Testis (tissue), 3 donors: ENCODE measurements around the gene NFU1. TPM values are rescaled to one million over a fixed set of nuclear protein-coding genes. Genes with fewer than 3 reads are reported as not detected.
A peak's percentile ranks its signal among the peaks of the same experiment; 100 is the strongest.

Experiments used
- DNase-seq: peaks from one replicate; pipeline ENCODE4 v3.0.0-alpha.2; 2019
- H3K27ac ChIP-seq, 2 donors: fragments of 200-600 bp; sonication (generic); one replicate each; pipeline ENCODE4 v1.5.1; 2019
- H3K27me3 ChIP-seq: fragments of 200-600 bp; sonication (generic); one replicate; pipeline ENCODE4 v1.5.1; 2019
- H3K36me3 ChIP-seq: fragments of 200-600 bp; sonication (generic); one replicate; pipeline ENCODE4 v1.5.1; 2017; ENCODE audit warnings: low read depth; ENCODE audit errors: missing control alignments
- H3K4me1 ChIP-seq: fragments of 200-600 bp; sonication (generic); one replicate; pipeline ENCODE4 v1.5.1; 2019
- H3K4me3 ChIP-seq, 2 donors: fragments of 200-600 bp; sonication (generic); one replicate each; pipeline ENCODE4 v1.5.1; 2017 to 2019
- H3K9me3 ChIP-seq: fragments of 200-600 bp; sonication (generic); one replicate; pipeline ENCODE4 v1.5.1; 2017
- CTCF ChIP-seq, 3 experiments: fragments of 450-650 bp in 2 of 3; fragments of 200-600 bp in 1 of 3; sonication (generic) in 1 of 3; IDR thresholded peaks; one replicate each; pipeline ENCODE4 v1.5.1; 2016 to 2019; ENCODE audit warnings: antibody characterized with exemption in 3 of 3, mild to moderate bottlenecking in 2 of 3, moderate library complexity in 1 of 3
- POLR2A ChIP-seq: fragments of 450-650 bp; IDR thresholded peaks from one replicate; pipeline ENCODE4 v1.6.1; 2017; ENCODE audit warnings: antibody characterized with exemption, mild to moderate bottlenecking, moderate library complexity
- WGBS, 2 donors: methylation state at CpG; one replicate each; pipeline ENCODE4 v1.1.5; 2018; 5-methylcytosine and 5-hydroxymethylcytosine counted together
- intact Hi-C: fragments of 100-400 bp; cut with DNase I; formaldehyde crosslinking; loops from one replicate; pipeline ENCODE4 v1.15.1; 2023; ENCODE audit warnings: low total_unique reads
- polyA plus RNA-seq: library from polyadenylated mRNA; stranded (reverse); fragments of 350-450 nt; fragmentation: Illumina TruSeq; extraction: RNeasy Lipid Tissue Mini Kit (QIAGEN cat#74804); gene quantifications from one replicate; pipeline ENCODE4 v1.2.3, GENCODE V29; 2014; ENCODE audit warnings: low read depth, low replicate concordance; ENCODE audit not compliant: insufficient read depth
- total RNA-seq, 2 donors: library from RNA; depleted of rRNA; stranded (reverse); fragments of >200 nt; gene quantifications; one replicate each; pipeline ENCODE4 v1.2.3, GENCODE V29; 2016

Gene NFU1
- total and polyA plus RNA-seq, 3 donors from 2014 or later, result 31.8 to 69.4 (median 33.1) TPM

DNA sequence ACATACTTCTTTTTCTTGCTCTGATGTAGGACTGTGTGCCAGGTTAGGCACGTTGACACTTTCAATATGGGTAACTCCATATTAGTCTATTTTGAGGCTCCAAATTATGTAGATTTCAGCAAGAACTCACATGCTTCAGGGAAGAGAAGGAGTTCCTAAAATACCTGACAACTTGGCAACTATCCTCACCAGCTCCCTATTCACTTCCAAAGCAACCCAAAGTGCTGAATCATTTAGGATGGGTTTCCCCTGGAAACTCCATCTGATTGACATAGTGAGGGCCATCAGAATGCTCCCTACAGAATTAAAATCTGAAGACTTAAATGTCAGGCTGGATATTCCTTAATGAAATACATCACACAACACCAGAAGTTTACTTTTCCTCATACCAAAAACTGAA lies 32.5 kb upstream of the NFU1 start:
- Histone ChIP-seq H3K27me3 (no peaks in the 10 kb centered on the region), H3K27ac (no peak overlapping the region), H3K4me1 (peaks cover 4% of the 10 kb centered on the region), H3K4me3 (no peak overlapping the region), H3K36me3 (no peaks in the 10 kb centered on the region), H3K9me3 (no peaks in the 10 kb centered on the region)
- TF ChIP-seq POLR2A, result no peak
- no peak for TF ChIP-seq CTCF (IDR thresholded peaks at IDR 0.05)
- no peak for DNase-seq
- WGBS, 2 donors, result 71 to 92% methylated on average over 1 of the region's 1 CpG
- intact Hi-C loops, result no loop called here

DNA sequence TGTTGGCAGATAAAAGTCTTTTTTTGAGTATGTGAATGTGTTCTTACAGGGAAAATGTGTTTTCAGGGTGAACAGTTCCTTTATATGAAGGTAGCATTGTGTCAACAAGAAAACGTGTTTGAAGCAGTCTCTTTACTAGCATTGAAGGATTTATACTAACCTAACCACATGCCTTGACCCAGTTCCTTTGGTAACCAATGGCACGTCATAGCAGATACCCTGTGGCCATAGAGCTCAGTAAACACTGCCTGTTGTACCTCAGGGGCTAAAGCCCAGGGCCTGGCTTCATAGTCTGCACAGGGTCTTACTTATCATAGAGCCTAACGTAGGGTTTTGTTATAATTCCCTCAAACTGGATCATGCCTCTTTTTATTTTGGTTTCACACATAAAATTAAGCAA lies 32.1 kb upstream of the NFU1 start:
- Histone ChIP-seq H3K27ac (no peak overlapping the region), H3K9me3 (no peaks in the 10 kb centered on the region), H3K4me1 (peaks cover 7% of the 10 kb centered on the region), H3K27me3 (no peaks in the 10 kb centered on the region), H3K4me3 (no peak overlapping the region), H3K36me3 (no peaks in the 10 kb centered on the region)
- no peak for DNase-seq
- TF ChIP-seq POLR2A (no peak), CTCF (IDR thresholded peaks at IDR 0.05) (no peak)
- intact Hi-C loops, result no loop called here
- WGBS, 2 donors, result 83 to 91% methylated on average over 3 of the region's 3 CpGs

GRCh38 chr2:69466728-69467127 lies 29.5 kb upstream of the NFU1 start:
- H3K4me3 ChIP-seq, result no peak overlapping the region
- TF ChIP-seq CTCF (IDR thresholded peaks at IDR 0.05) (no peak), POLR2A (no peak)
- WGBS, 2 donors, result 90 to 95% methylated on average over 8 of the region's 8 CpGs
- peaks cover 7% of the 10 kb centered on the region for H3K4me1 ChIP-seq
- H3K36me3 ChIP-seq, result no peaks in the 10 kb centered on the region
- H3K27ac ChIP-seq, result no peak overlapping the region
- intact Hi-C loops, result no loop called here
- no peak for DNase-seq
- no peaks in the 10 kb centered on the region for H3K9me3 ChIP-seq
- no peaks in the 10 kb centered on the region for H3K27me3 ChIP-seq

DNA sequence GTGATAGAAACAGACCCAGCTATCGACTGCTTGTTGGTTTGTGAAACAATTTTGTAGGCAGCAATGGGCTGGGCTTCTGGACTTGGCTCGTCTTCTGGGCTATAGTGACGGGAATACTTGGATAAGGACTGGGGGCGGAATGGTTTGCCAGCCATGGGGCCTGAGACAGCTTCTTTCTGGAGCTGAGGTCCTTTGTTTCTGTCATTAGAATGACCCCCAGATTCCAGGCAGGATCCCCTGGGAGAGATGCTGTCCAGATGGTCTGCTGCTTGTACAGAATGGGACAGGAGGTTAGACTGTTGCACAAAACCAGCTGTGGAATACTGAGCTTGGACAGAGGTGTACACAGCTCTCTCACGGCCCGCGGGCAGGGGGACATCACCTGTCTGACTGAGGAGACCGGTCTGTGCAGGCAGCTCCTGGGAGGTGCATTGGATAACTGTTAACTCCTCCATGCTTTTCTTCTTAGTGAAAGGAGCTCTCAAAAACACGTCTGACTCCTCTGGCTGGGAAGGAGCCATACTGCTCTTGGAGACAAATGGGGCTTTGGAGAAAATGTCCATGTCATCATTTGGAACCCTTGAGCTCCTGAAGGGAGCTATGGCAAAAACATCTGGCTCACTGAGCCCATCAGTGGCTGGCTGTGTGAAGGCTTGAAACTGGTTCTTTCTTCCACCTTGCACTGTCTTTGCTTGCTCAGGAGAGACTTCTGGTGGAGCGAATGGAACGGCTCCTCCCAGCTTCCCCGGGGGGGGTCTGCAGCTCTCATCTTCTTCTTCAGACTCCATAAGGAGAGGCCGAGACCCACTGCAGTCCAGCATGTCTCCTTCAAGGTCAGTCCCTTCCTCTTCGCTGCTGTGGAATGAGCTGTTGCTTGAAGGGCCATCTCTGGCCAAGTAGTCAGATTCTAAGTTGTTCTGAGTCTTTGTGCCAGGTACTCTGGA lies 28.6 kb upstream of the NFU1 start:
- no peaks in the 10 kb centered on the region for H3K27me3 ChIP-seq
- no peaks in the 10 kb centered on the region for H3K36me3 ChIP-seq
- intact Hi-C loops, result no loop called here
- H3K9me3 ChIP-seq, result no peaks in the 10 kb centered on the region
- WGBS, 2 donors, result 72 to 73% methylated on average over 11 to 14 of the region's 14 CpGs
- H3K4me1 ChIP-seq, result peaks cover 7% of the 10 kb centered on the region
- no peak overlapping the region for H3K4me3 ChIP-seq
- H3K27ac ChIP-seq, result peak overlapping the region in 1 of 2 donors; percentile 11
- no peak for TF ChIP-seq CTCF (IDR thresholded peaks at IDR 0.05)
- TF ChIP-seq POLR2A, result no peak
- peak; percentile 57 for DNase-seq

DNA sequence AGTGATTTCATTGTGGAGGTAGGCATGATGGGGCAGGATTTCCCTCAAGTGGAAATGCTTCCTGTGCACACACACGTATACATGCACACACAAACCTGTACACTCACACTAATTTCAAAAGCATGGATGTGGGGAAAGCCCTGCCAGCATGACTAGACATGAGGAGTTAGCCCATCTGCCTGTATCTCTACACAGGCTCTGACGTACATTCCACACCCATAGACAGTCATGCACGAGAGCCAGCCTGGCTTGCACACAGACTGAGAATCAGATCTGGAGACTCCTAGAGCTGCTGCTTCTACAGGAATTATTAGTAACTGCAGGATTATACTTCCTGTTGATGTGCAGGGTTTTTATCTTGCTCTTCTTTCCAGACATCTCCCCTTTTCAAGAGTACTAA lies 27.3 kb upstream of the NFU1 start:
- no peaks in the 10 kb centered on the region for H3K27me3 ChIP-seq
- H3K9me3 ChIP-seq, result no peaks in the 10 kb centered on the region
- H3K36me3 ChIP-seq, result no peaks in the 10 kb centered on the region
- H3K27ac ChIP-seq, result no peak overlapping the region
- peaks cover 7% of the 10 kb centered on the region for H3K4me1 ChIP-seq
- intact Hi-C loops, result no loop called here
- TF ChIP-seq CTCF (IDR thresholded peaks at IDR 0.05) (no peak), POLR2A (no peak)
- 64 to 70% methylated on average over 3 of the region's 3 CpGs for WGBS, 2 donors
- peak; percentile 48 for DNase-seq
- H3K4me3 ChIP-seq, result no peak overlapping the region
